Smooth muscle cell (in vitro differentiated cells): ENCODE data around the gene LRRC32. TPM values are rescaled to one million over a fixed set of nuclear protein-coding genes. Genes with fewer than 3 reads are reported as not detected.
A peak's percentile ranks its signal among the peaks of the same experiment; 100 is the strongest.

Experiments used
- DNase-seq: peaks from one replicate; lab custom pipeline; 2025; ENCODE audit not compliant: unreplicated experiment; lab: John Stamatoyannopoulos, UW
- H2AFZ ChIP-seq: fragments of 200-600 bp; sonication (generic); 2 replicates; pipeline ENCODE4 v1.6.0; 2016; ENCODE audit warnings: antibody characterized with exemption, low read depth, mild to moderate bottlenecking
- H3F3A ChIP-seq: fragments of 200-600 bp; sonication (generic); 2 replicates; pipeline ENCODE4 v1.6.0; 2017; ENCODE audit warnings: antibody characterized with exemption, low read depth
- H3K27ac ChIP-seq: fragments of 200-600 bp; sonication (generic); 2 replicates; pipeline ENCODE4 v1.5.1; 2016; ENCODE audit warnings: low read depth, mild to moderate bottlenecking
- H3K27me3 ChIP-seq: fragments of 200-600 bp; sonication (generic); 2 replicates; pipeline ENCODE4 v1.6.1; 2016; ENCODE audit warnings: low read depth, mild to moderate bottlenecking
- H3K36me3 ChIP-seq: fragments of 200-600 bp; sonication (generic); 2 replicates; pipeline ENCODE4 v1.5.1; 2016; ENCODE audit warnings: low read depth
- H3K4me1 ChIP-seq: fragments of 200-600 bp; sonication (generic); 2 replicates; pipeline ENCODE4 v1.5.1; 2016; ENCODE audit warnings: low read depth
- H3K4me2 ChIP-seq: fragments of 200-600 bp; sonication (generic); 2 replicates; pipeline ENCODE4 v1.6.0; 2016; ENCODE audit warnings: mild to moderate bottlenecking
- H3K4me3 ChIP-seq: fragments of 200-600 bp; sonication (generic); 2 replicates; pipeline ENCODE4 v1.5.1; 2016; ENCODE audit warnings: mild to moderate bottlenecking
- H3K79me2 ChIP-seq: fragments of 200-600 bp; sonication (generic); 2 replicates; pipeline ENCODE4 v1.6.0; 2016; ENCODE audit warnings: low read depth, mild to moderate bottlenecking
- H3K9ac ChIP-seq: fragments of 200-600 bp; sonication (generic); 2 replicates; pipeline ENCODE4 v1.6.0; 2016; ENCODE audit warnings: low read depth
- H3K9me3 ChIP-seq: fragments of 200-600 bp; sonication (generic); replicated peaks from 2 replicates; pipeline ENCODE4 v1.5.1; 2016; ENCODE audit warnings: low read depth
- H4K20me1 ChIP-seq: fragments of 200-600 bp; sonication (generic); 2 replicates; pipeline ENCODE4 v1.6.0; 2016; ENCODE audit warnings: low read depth
- CTCF ChIP-seq: fragments of 200-600 bp; sonication (generic); IDR thresholded peaks from 2 replicates; pipeline ENCODE4 v1.5.1; 2017; ENCODE audit warnings: borderline replicate concordance, mild to moderate bottlenecking, antibody characterized with exemption; ENCODE audit not compliant: insufficient read depth, poor library complexity, severe bottlenecking
- WGBS: methylation state at CpG from one replicate; pipeline ENCODE4 v1.1.7; 2016; ENCODE audit warnings: low lambda C conversion rate; 5-methylcytosine and 5-hydroxymethylcytosine counted together
- polyA plus RNA-seq: library from polyadenylated mRNA; unstranded; fragments of >200 nt; fragmentation: Nextera tagmentation; extraction: Ambion mirVana; gene quantifications from 2 replicates; pipeline ENCODE4 v1.2.1, GENCODE V29; 2016
- total RNA-seq: library from RNA; depleted of rRNA; stranded (reverse); fragments of >200 nt; gene quantifications from 2 replicates; pipeline ENCODE4 v1.2.3, GENCODE V29; 2014

The LRRC32 gene
- total and polyA plus RNA-seq, 2 experiments from 2014 or later: 171 to 444 TPM

GRCh38 chr11:76614471-76615179, 55.9 kb downstream of the LRRC32 start:
- Histone ChIP-seq H3K36me3 (no peaks in the 10 kb centered on the region), H3K4me2 (no peak overlapping the region), H3K9ac (no peak overlapping the region), H3K9me3 (peaks cover 4% of the 10 kb centered on the region), H3K4me3 (no peak overlapping the region), H3K27ac (peak overlapping the region; percentile 2), H3K27me3 (no peaks in the 10 kb centered on the region), H2AFZ (no peak overlapping the region), H3K4me1 (peaks cover 3% of the 10 kb centered on the region), H4K20me1 (no peaks in the 10 kb centered on the region), H3F3A (no peaks in the 10 kb centered on the region), H3K79me2 (no peaks in the 10 kb centered on the region)
- no peak for DNase-seq
- no peak for TF ChIP-seq CTCF
- WGBS: 92% methylated on average over 12 of the region's 12 CpGs

- Histone ChIP-seq H3K36me3 (no peaks in the 10 kb centered on the region), H3K27me3 (no peaks in the 10 kb centered on the region), H2AFZ (no peak overlapping the region), H3K27ac (no peak overlapping the region), H3K4me3 (no peak overlapping the region), H3K79me2 (no peaks in the 10 kb centered on the region), H3K4me2 (no peak overlapping the region), H3F3A (no peaks in the 10 kb centered on the region), H3K9ac (no peak overlapping the region), H3K4me1 (peaks cover 3% of the 10 kb centered on the region), H4K20me1 (no peaks in the 10 kb centered on the region), H3K9me3 (peaks cover 4% of the 10 kb centered on the region)
- no peak for DNase-seq
- 84% methylated on average over 4 of the region's 4 CpGs for WGBS
- no peak for TF ChIP-seq CTCF
Observed at GRCh38 chr11:76613901-76614300, 56.6 kb downstream of the LRRC32 start.

- H3K4me3 ChIP-seq: no peak overlapping the region
- no peak overlapping the region for H3K27ac ChIP-seq
- H3K9me3 ChIP-seq: no peaks in the 10 kb centered on the region
- DNase-seq: no peak
- no peaks in the 10 kb centered on the region for H3F3A ChIP-seq
- H3K4me2 ChIP-seq: no peak overlapping the region
- H3K36me3 ChIP-seq: no peaks in the 10 kb centered on the region
- no peak overlapping the region for H2AFZ ChIP-seq
- no peak for TF ChIP-seq CTCF
- 92% methylated on average over 4 of the region's 4 CpGs for WGBS
- no peaks in the 10 kb centered on the region for H3K27me3 ChIP-seq
- H3K4me1 ChIP-seq: peaks cover 3% of the 10 kb centered on the region
- no peaks in the 10 kb centered on the region for H4K20me1 ChIP-seq
- H3K9ac ChIP-seq: no peak overlapping the region
- H3K79me2 ChIP-seq: no peaks in the 10 kb centered on the region
Observed at GRCh38 chr11:76612226-76612625, 58.3 kb downstream of the LRRC32 start.

- Histone ChIP-seq H3K4me2 (no peak overlapping the region), H4K20me1 (no peaks in the 10 kb centered on the region), H3K27ac (no peak overlapping the region), H3F3A (no peaks in the 10 kb centered on the region), H3K27me3 (no peaks in the 10 kb centered on the region), H3K4me3 (no peak overlapping the region), H3K4me1 (peaks cover 3% of the 10 kb centered on the region), H2AFZ (no peak overlapping the region), H3K79me2 (no peaks in the 10 kb centered on the region), H3K9ac (no peak overlapping the region), H3K9me3 (no peaks in the 10 kb centered on the region), H3K36me3 (no peaks in the 10 kb centered on the region)
- 68% methylated on average over 8 of the region's 8 CpGs for WGBS
- DNase-seq: no peak
- TF ChIP-seq CTCF: no peak
Observed at GRCh38 chr11:76610871-76611475, 59.6 kb downstream of the LRRC32 start.
